HUES64 (cell line): ENCODE measurements around the gene CDCP2.

Experiments used
- H3K27ac ChIP-seq: 2 replicates; pipeline ENCODE4 v1.7.0; 2013; ENCODE audit warnings: low read depth, low read length, inconsistent platforms
- H3K27me3 ChIP-seq: 2 replicates; pipeline ENCODE4 v1.6.1; 2013; ENCODE audit warnings: mild to moderate bottlenecking, low read length; ENCODE audit not compliant: insufficient read depth
- H3K36me3 ChIP-seq: 2 replicates; pipeline ENCODE4 v1.6.1; 2013; ENCODE audit warnings: mild to moderate bottlenecking, low read length; ENCODE audit not compliant: insufficient read depth
- H3K4me1 ChIP-seq: 2 replicates; pipeline ENCODE4 v1.6.1; 2013; ENCODE audit warnings: mild to moderate bottlenecking, low read length, moderate library complexity; ENCODE audit not compliant: insufficient read depth
- H3K4me3 ChIP-seq: 2 replicates; pipeline ENCODE4 v1.5.1; 2013; ENCODE audit warnings: mild to moderate bottlenecking, low read length, moderate library complexity
- H3K9ac ChIP-seq: 2 replicates; pipeline ENCODE4 v1.6.1; 2013; ENCODE audit warnings: mild to moderate bottlenecking, low read depth, low read length
- H3K9me3 ChIP-seq: 2 replicates; pipeline ENCODE4 v1.6.1; 2013; ENCODE audit warnings: low read depth, low read length; ENCODE audit not compliant: insufficient read depth
- WGBS: fragments of 150-250, 120-280 bp; methylation state at CpG from one replicate; pipeline ENCODE4 v1.1.7; 2013; ENCODE audit warnings: missing lambda C conversion rate; 5-methylcytosine and 5-hydroxymethylcytosine counted together

Gene CDCP2

DNA sequence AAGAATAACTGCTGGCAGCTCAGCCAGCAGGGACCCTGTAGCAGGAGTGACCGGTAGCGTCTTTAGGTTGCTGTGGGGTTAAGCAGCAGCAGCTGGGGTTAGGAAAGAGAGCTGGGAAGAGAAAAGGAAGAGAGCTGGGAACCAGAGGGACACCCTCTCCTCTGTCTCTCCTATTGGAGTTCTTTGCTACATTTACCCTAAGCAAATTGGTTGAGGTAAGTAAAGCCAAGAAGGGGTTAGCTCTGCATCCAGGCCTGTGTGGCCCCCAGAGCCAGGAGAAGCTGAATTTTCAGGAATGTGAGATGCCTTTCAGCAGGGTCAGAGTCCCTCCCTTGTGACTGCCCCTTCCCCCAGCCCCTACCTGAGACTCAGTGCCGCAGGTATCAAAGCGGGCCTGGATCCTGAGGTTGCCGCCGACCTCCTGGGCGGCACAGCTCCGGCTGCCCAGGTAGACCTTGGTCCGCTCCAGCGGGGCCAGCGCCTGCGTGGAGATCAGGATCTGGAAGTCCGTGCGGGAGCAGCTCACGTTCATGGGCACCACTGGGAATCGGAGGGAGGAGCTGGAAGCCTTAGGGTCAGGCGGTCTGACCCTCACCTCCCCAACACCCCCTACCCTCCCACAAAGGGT is 16.4 kb downstream of the CDCP2 start:
- Histone ChIP-seq H3K9me3 (no peaks in the 10 kb centered on the region), H3K4me3 (no peak overlapping the region), H3K9ac (peak overlapping the region; percentile 62; the same call in 1 of the 2 replicates), H3K27ac (peak overlapping the region; percentile 82), H3K36me3 (no peaks in the 10 kb centered on the region), H3K4me1 (peaks cover 34% of the 10 kb centered on the region), H3K27me3 (no peaks in the 10 kb centered on the region)
- WGBS, result 74% methylated on average over 15 of the region's 17 CpGs

DNA sequence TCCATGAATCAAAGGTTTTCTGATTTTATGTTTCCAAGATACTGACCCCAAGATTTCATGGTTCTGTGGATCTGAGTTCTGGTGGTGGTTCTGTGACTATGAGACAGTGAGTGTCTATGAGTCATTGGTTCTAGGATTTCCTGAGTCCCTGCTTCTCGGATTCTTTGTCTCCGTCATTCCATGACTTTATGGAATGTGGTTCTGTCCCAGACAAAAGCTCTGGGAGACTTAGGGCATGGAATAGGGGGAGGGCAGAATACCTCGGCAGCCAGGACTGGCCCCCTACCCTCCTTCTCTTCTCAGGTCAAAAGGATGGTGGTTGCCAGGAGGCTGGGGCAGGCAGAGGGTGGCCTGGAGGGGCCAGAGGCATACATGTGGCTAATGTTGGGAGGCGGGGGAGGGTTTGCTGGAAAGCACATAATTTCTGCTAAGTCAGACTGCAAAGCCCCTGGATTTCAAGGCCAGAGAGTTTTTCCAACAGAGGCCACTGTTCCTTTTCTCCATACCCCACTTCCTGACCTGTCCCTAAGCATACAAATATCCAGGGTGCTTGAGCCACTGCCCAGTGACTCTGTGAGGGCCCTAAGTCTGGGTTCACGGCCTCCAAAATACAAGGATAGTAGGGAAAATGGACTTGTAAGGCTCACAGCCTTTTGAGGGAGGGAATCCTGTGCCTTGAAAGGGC is 17.2 kb downstream of the CDCP2 start:
- peaks cover 34% of the 10 kb centered on the region for H3K4me1 ChIP-seq
- H3K9ac ChIP-seq, result peak overlapping the region; percentile 62; the same call in 1 of the 2 replicates
- H3K27ac ChIP-seq, result peak overlapping the region; percentile 82
- H3K9me3 ChIP-seq, result no peaks in the 10 kb centered on the region
- 40% methylated on average over 5 of the region's 5 CpGs for WGBS
- H3K36me3 ChIP-seq, result no peaks in the 10 kb centered on the region
- H3K4me3 ChIP-seq, result no peak overlapping the region; the same call in 1 of the 2 replicates
- no peaks in the 10 kb centered on the region for H3K27me3 ChIP-seq

- Histone ChIP-seq H3K4me1 (peaks cover 34% of the 10 kb centered on the region), H3K27me3 (no peaks in the 10 kb centered on the region), H3K9me3 (no peaks in the 10 kb centered on the region), H3K4me3 (no peak overlapping the region), H3K36me3 (no peaks in the 10 kb centered on the region), H3K9ac (no peak overlapping the region), H3K27ac (no peak overlapping the region)
- WGBS, result 85% methylated on average over 6 of the region's 6 CpGs
Measured at GRCh38 chr1:54134295-54134694, 18.5 kb downstream of the CDCP2 start.

DNA sequence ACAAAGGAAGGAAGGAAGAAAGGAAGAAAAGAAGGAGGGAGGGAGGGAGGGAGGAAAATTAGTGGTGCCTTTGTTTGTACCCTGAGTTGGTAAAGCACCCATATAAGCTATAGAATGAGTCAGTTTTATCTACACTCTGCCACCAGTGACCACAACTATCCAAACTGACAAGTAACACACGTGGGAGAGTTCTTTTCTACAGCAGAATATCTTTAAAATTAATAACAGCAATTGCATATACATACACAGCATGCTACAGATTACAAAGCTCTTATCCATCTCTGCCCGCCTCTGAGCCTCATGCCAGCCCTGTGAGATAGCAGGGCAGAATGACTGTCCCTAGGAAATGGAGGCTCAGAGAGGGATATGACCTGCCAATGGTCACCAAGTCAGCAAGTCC is 20.3 kb downstream of the CDCP2 start:
- Histone ChIP-seq H3K9me3 (no peaks in the 10 kb centered on the region), H3K4me3 (no peak overlapping the region), H3K4me1 (peaks cover 27% of the 10 kb centered on the region), H3K27me3 (no peaks in the 10 kb centered on the region), H3K9ac (no peak overlapping the region), H3K36me3 (no peaks in the 10 kb centered on the region), H3K27ac (no peak overlapping the region)
- WGBS, result 78% methylated on average over 2 of the region's 2 CpGs

DNA sequence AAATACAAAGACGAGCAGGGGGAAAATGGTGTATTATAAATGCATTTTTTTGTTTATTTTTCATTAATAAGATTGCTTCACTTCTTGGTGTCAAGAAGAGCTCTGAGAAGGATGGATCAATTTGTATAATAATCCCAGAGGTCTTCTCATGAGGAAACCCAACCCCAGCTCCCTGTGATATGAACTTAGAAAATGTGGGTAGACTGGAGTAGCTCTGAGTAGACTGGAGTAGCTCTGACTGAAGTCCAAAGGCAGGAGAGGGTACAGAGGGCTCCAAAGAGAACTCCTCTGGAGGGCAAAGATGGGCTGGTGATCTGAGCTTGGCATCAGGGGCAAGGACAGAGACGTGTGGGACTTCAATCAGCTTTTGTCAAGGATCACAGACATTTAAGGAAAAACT is 21.4 kb downstream of the CDCP2 start:
- peaks cover 17% of the 10 kb centered on the region for H3K4me1 ChIP-seq
- H3K27me3 ChIP-seq, result no peaks in the 10 kb centered on the region
- H3K36me3 ChIP-seq, result no peaks in the 10 kb centered on the region
- H3K4me3 ChIP-seq, result no peak overlapping the region
- H3K9ac ChIP-seq, result no peak overlapping the region
- H3K27ac ChIP-seq, result no peak overlapping the region
- H3K9me3 ChIP-seq, result no peaks in the 10 kb centered on the region
- WGBS, result 86% methylated on average over 2 of the region's 2 CpGs

GRCh38 chr1:54129858-54130257 is 22.9 kb downstream of the CDCP2 start:
- 83% methylated on average over 2 of the region's 2 CpGs for WGBS
- no peaks in the 10 kb centered on the region for H3K9me3 ChIP-seq

GRCh38 chr1:54127594-54128300 is 25.1 kb downstream of the CDCP2 start:
- H3K4me1 ChIP-seq, result 0 out of 2 replicates have a peak, but pooled peaks cover 2% of the 10 kb centered on the region
- no peak overlapping the region for H3K27ac ChIP-seq
- no peak overlapping the region for H3K4me3 ChIP-seq
- H3K9ac ChIP-seq, result no peak overlapping the region
- WGBS, result 89% methylated on average over 7 of the region's 7 CpGs
- H3K9me3 ChIP-seq, result no peaks in the 10 kb centered on the region
- H3K27me3 ChIP-seq, result peaks cover 2% of the 10 kb centered on the region; the same call in 1 of the 2 replicates
- H3K36me3 ChIP-seq, result no peaks in the 10 kb centered on the region

More at GRCh38 chr1:54129858-54130257, 22.9 kb downstream of the CDCP2 start:
- H3K27ac ChIP-seq, result no peak overlapping the region
- no peaks in the 10 kb centered on the region for H3K27me3 ChIP-seq
- H3K4me3 ChIP-seq, result no peak overlapping the region
- H3K9ac ChIP-seq, result no peak overlapping the region
- peaks cover 1% of the 10 kb centered on the region; the same call in 1 of the 2 replicates for H3K4me1 ChIP-seq
- H3K36me3 ChIP-seq, result no peaks in the 10 kb centered on the region

DNA sequence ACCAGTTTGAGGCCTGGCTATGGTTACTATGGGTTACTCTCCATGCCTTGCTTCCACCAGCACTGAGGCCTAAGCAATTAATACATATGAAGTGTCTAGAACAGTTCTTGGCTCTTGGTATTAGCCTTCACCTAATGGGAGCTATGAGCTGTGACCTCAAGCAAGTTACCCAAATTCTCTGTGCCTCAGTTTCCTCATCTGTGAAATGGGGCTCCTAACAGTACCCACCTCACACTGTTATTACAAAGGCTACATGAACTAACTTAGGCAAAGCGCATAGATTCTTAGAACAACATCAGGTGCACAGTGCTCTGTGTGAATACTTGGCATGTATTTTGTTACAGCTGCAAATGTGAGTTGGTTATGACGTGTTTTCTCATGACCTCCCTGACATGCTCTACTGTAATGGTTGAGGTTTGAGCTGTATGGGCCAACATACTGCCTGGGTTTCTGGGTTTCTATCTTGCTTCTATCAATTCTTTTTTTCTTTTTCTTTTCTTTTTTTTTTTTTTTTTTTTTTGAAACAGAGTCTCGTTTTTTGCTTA is 26.5 kb downstream of the CDCP2 start:
- Histone ChIP-seq H3K36me3 (no peaks in the 10 kb centered on the region), H3K9me3 (no peaks in the 10 kb centered on the region), H3K4me1 (peaks cover 9% of the 10 kb centered on the region; the same call in 1 of the 2 replicates), H3K27me3 (peaks cover 14% of the 10 kb centered on the region), H3K9ac (no peak overlapping the region), H3K27ac (no peak overlapping the region), H3K4me3 (no peak overlapping the region)
- WGBS, result 91% methylated on average over 3 of the region's 3 CpGs

- Histone ChIP-seq H3K4me1 (peaks cover 11% of the 10 kb centered on the region; the same call in 1 of the 2 replicates), H3K9ac (no peak overlapping the region), H3K27ac (no peak overlapping the region), H3K36me3 (no peaks in the 10 kb centered on the region), H3K4me3 (no peak overlapping the region), H3K9me3 (no peaks in the 10 kb centered on the region), H3K27me3 (peaks cover 14% of the 10 kb centered on the region)
- WGBS, result 93% methylated on average over 8 of the region's 8 CpGs
Measured at GRCh38 chr1:54125386-54126070, 27.3 kb downstream of the CDCP2 start.

GRCh38 chr1:54124906-54125305 is 27.9 kb downstream of the CDCP2 start:
- Histone ChIP-seq H3K4me1 (peaks cover 11% of the 10 kb centered on the region; the same call in 1 of the 2 replicates), H3K9me3 (no peaks in the 10 kb centered on the region), H3K9ac (no peak overlapping the region), H3K4me3 (no peak overlapping the region), H3K27ac (no peak overlapping the region), H3K27me3 (peaks cover 14% of the 10 kb centered on the region), H3K36me3 (no peaks in the 10 kb centered on the region)
- WGBS, result 90% methylated on average over 7 of the region's 7 CpGs
